LNCAP (cell line): ENCODE results near the gene ITGBL1.

Experiments
- TF ChIP-seq, protein P1 (sequence below): fragments of 450-650 bp; IDR thresholded peaks from 2 replicates; pipeline ENCODE4 v1.5.1; 2017; ENCODE audit warnings: mild to moderate bottlenecking

ITGBL1 gene

GRCh38 chr13:101514695-101515275 is 62.3 kb downstream of the ITGBL1 start:
- TF ChIP-seq, protein P1, sequence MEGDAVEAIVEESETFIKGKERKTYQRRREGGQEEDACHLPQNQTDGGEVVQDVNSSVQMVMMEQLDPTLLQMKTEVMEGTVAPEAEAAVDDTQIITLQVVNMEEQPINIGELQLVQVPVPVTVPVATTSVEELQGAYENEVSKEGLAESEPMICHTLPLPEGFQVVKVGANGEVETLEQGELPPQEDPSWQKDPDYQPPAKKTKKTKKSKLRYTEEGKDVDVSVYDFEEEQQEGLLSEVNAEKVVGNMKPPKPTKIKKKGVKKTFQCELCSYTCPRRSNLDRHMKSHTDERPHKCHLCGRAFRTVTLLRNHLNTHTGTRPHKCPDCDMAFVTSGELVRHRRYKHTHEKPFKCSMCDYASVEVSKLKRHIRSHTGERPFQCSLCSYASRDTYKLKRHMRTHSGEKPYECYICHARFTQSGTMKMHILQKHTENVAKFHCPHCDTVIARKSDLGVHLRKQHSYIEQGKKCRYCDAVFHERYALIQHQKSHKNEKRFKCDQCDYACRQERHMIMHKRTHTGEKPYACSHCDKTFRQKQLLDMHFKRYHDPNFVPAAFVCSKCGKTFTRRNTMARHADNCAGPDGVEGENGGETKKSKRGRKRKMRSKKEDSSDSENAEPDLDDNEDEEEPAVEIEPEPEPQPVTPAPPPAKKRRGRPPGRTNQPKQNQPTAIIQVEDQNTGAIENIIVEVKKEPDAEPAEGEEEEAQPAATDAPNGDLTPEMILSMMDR = peak; percentile 59

DNA sequence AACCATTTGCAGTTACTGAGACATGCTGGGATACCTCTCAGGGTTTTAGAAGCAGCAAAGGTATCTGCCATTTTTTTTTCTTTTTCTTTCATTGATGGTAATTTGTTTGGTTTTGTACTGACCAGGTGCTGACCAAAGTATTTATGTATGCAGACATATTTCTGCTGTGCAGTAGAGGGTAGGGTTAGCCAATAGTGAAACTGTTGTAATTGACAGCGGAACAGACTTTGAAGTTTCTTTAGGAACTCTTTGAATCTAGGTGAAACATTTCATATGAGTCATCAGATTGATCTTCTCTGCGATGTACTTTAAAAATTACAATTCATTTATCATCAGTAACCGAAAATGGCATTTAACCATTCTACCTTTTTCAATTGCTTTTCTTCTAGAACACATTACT is 63.0 kb downstream of the ITGBL1 start:
- TF ChIP-seq, protein P1 = no peak

GRCh38 chr13:101516262-101516661 is 63.8 kb downstream of the ITGBL1 start:
- TF ChIP-seq, protein P1 = no peak

DNA sequence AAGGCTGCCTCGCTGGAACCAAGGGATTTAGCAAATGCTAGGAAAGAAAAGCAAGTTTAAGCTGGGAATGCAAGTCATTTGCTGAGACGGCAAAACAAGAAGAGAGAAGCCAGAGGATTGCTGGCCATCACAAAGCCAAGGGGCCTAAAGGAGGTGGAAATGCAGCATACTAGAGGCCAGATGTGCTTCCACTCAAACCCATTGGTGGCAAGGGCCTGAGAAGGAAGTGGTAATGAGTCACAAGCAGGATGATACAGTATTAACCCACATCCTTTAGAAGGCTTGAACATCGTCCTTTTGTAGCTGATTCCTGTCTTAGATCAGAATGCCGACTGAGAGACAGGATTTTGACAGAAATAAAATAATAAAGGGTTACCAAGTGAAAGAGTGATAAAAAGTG is 68.2 kb downstream of the ITGBL1 start:
- TF ChIP-seq, protein P1 = no peak

DNA sequence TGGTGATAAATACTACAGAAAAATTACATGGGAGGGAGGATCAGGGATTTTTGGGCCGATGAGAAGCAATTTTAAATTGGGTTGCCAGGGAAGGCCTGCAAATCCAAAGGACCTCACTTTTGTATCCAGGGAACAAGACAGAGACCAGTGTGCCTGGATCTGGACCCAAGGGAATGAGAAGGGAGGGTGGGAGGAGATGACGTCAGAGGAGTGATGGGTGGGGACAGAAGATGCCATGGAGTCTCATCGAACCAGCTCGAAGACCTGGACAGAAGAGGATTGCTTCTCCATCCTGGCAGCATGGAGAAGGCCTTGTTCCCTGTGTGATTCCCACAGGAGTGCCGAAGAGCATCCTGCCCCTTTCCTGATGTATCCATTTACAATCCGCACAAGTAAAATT is 68.9 kb downstream of the ITGBL1 start:
- TF ChIP-seq, protein P1 = no peak

- TF ChIP-seq, protein P1 = no peak
These were observed 70.1 kb downstream of the ITGBL1 start for GRCh38 chr13:101522607-101523006.

GRCh38 chr13:101523154-101524131 is 71.0 kb downstream of the ITGBL1 start:
- TF ChIP-seq, protein P1 = no peak
